ENCODE data around the gene GPC5. TPM values are rescaled to one million over a fixed set of nuclear protein-coding genes. Genes with fewer than 3 reads are reported as not detected.

Gene GPC5
- total RNA-seq, 3 donors from 2014 or later = 0.51 to 1.2 TPM; not detected in 1

- Histone ChIP-seq H3K4me3 (no peak overlapping the region), H3K4me1 (ENCODE audit: low read depth) (no peaks in the 10 kb centered on the region), H3K9me3 (no peaks in the 10 kb centered on the region), H3K36me3 (ENCODE audit: low read depth) (no peaks in the 10 kb centered on the region)
- ATAC-seq (peak; percentile 60), DNase-seq (no peak)
- intact Hi-C loops (cut with DNase I, micrococcal nuclease) = loop anchor here in 1 of 2 donors (10.0 kb wide), 1 partner anchor 350 kb away; no protein-coding TSS in a partner anchor
- TF ChIP-seq, protein P1, sequence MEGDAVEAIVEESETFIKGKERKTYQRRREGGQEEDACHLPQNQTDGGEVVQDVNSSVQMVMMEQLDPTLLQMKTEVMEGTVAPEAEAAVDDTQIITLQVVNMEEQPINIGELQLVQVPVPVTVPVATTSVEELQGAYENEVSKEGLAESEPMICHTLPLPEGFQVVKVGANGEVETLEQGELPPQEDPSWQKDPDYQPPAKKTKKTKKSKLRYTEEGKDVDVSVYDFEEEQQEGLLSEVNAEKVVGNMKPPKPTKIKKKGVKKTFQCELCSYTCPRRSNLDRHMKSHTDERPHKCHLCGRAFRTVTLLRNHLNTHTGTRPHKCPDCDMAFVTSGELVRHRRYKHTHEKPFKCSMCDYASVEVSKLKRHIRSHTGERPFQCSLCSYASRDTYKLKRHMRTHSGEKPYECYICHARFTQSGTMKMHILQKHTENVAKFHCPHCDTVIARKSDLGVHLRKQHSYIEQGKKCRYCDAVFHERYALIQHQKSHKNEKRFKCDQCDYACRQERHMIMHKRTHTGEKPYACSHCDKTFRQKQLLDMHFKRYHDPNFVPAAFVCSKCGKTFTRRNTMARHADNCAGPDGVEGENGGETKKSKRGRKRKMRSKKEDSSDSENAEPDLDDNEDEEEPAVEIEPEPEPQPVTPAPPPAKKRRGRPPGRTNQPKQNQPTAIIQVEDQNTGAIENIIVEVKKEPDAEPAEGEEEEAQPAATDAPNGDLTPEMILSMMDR (IDR thresholded peaks at IDR 0.05) = no peak
These were observed 23.2 kb upstream of the GPC5 start for GRCh38 chr13:91375116-91375729.

- intact Hi-C loops (cut with DNase I, micrococcal nuclease) = no loop called here
- ATAC-seq = no peak
These were observed 17.1 kb upstream of the GPC5 start for GRCh38 chr13:91381371-91381770.

DNA sequence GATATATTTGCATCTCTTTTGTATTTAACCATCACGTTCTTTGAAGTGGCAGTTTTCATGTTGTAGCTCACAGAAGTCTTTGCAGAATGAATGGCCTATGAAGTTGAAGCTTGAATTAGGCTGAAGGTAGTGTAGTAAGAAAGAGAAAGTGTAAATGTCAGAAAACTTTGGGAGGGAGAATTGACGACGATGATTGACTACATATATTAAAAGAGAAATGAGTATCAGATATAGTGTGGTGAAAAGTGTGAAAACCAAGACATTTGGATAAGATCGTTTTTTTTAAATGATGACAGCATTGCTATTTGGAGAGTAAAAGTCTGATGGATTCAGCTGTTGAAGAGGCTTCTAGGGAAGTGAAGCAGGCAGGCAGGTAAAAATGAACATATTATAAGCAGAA, 14.6 kb upstream of the GPC5 start:
- Histone ChIP-seq H3K9me3 (no peaks in the 10 kb centered on the region), H3K4me1 (ENCODE audit: low read depth) (no peaks in the 10 kb centered on the region), H3K36me3 (ENCODE audit: low read depth) (no peaks in the 10 kb centered on the region), H3K4me3 (no peak overlapping the region)
- TF ChIP-seq, protein P1 (IDR thresholded peaks at IDR 0.05) = no peak
- DNase-seq (no peak), ATAC-seq (no peak)
- intact Hi-C loops (cut with DNase I, micrococcal nuclease) = no loop called here

More at GRCh38 chr13:91381371-91381770, 17.1 kb upstream of the GPC5 start:
- H3K36me3 ChIP-seq (ENCODE audit: low read depth) = no peaks in the 10 kb centered on the region
- peak in 1 of 3 donors; percentile 21 for DNase-seq
- no peak overlapping the region for H3K4me3 ChIP-seq
- no peaks in the 10 kb centered on the region for H3K4me1 ChIP-seq (ENCODE audit: low read depth)
- no peaks in the 10 kb centered on the region for H3K9me3 ChIP-seq
- TF ChIP-seq, protein P1 (IDR thresholded peaks at IDR 0.05) = no peak

DNA sequence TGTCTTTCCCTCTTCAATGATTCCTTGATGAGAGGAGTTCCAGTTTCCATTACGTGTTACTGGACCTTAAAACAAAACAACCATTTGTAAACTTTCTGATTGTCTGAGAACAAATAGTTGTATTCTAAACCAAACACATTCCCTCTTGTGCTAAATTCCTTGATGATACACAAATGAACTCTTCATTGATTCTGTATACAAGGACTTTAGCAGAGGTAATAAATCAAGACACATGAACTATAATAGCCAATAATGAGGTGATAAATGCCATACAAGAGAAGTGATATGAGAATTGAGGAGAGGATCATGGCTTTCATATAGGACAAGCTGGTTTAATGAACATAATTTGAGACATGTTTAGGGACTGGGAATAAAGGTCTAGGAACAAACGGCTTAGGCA, 13.5 kb upstream of the GPC5 start:
- intact Hi-C loops (cut with DNase I, micrococcal nuclease) = no loop called here
- Histone ChIP-seq H3K36me3 (ENCODE audit: low read depth) (no peaks in the 10 kb centered on the region), H3K9me3 (no peaks in the 10 kb centered on the region), H3K4me1 (ENCODE audit: low read depth) (no peaks in the 10 kb centered on the region), H3K4me3 (no peak overlapping the region)
- ATAC-seq (no peak), DNase-seq (no peak)
- TF ChIP-seq, protein P1 (IDR thresholded peaks at IDR 0.05) = no peak

DNA sequence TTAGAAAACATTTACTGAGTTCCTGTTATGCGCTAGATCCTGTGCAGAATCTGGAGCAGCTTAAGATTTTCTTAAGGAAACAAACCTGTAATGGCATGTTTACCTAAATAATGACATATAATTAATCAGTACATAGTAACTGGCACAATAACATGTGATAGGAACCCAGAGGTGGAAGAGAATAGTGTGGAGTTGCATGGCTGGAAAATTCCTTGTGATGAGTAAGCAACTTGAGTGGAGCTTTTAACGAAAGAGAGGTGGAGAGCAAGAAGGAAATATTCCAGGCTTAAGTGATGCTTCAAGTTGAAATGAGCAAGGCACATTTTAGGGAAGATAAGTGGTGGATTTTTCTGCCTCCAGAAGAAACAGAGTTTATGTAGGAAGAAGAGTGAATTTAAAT, 9.2 kb upstream of the GPC5 start:
- Histone ChIP-seq H3K9me3 (no peaks in the 10 kb centered on the region), H3K4me3 (no peak overlapping the region), H3K36me3 (ENCODE audit: low read depth) (no peaks in the 10 kb centered on the region), H3K4me1 (ENCODE audit: low read depth) (no peaks in the 10 kb centered on the region)
- no peak for ATAC-seq
- DNase-seq = no peak
- TF ChIP-seq, protein P1 (IDR thresholded peaks at IDR 0.05) = no peak
- intact Hi-C loops (cut with DNase I, micrococcal nuclease) = no loop called here

All from mucosa of descending colon (tissue), 3 donors.